Measurements from ENCODE around the gene KRTAP10-8. TPM values are rescaled to one million over a fixed set of nuclear protein-coding genes. Genes with fewer than 3 reads are reported as not detected.

KRTAP10-8 gene
- total and polyA plus RNA-seq, 2 experiments from 2014 or later, result not detected

GRCh38 chr21:44589586-44590305, 22.1 kb upstream of the KRTAP10-8 start:
- Histone ChIP-seq H3K4me3 (no peak overlapping the region), H3K9me2 (ENCODE audit: insufficient read depth) (no peaks in the 10 kb centered on the region), H4K20me1 (replicated peaks; ENCODE audit: insufficient read depth) (no peaks in the 10 kb centered on the region), H3K4me2 (no peak overlapping the region), H3K4me1 (ENCODE audit: insufficient read depth) (peaks cover 13% of the 10 kb centered on the region), H3K27me3 (ENCODE audit: insufficient read depth) (no peaks in the 10 kb centered on the region), H3K79me2 (replicated peaks; ENCODE audit: insufficient read depth) (no peaks in the 10 kb centered on the region), H3K36me3 (ENCODE audit: insufficient read depth) (no peaks in the 10 kb centered on the region), H3K27ac (ENCODE audit: low read depth) (no peak overlapping the region), H3F3A (replicated peaks; ENCODE audit: low read depth) (0 out of 2 replicates have a peak, but pooled peaks cover 4% of the 10 kb centered on the region), H2AFZ (no peak overlapping the region)
- no peak overlapping the region for H3K27ac Mint-ChIP-seq
- no peak for DNase-seq (ENCODE audit: low spot score)
- no peaks in the 10 kb centered on the region; the same call in 2 of the 3 replicates for H3K9me3 Mint-ChIP-seq
- H3K4me1 Mint-ChIP-seq, result peaks cover 14% of the 10 kb centered on the region
- H3K4me3 Mint-ChIP-seq, result no peak overlapping the region
- H3K36me3 Mint-ChIP-seq (ENCODE audit: low read depth), result no peaks in the 10 kb centered on the region; the same call in 2 of the 3 replicates
- TF ChIP-seq EZH2phosphoT487 (IDR thresholded peaks at IDR 0.05; ENCODE audit: unreplicated experiment), result no peak
- TF ChIP-seq JUNB (IDR thresholded peaks at IDR 0.05; ENCODE audit: unreplicated experiment), result no peak
- TF ChIP-seq ZNF462 (CRISPR knock-in tag; IDR thresholded peaks at IDR 0.05), result no peak
- no peak for TF ChIP-seq ETS1 (IDR thresholded peaks at IDR 0.05)
- no peak for TF ChIP-seq CTCF (conservative IDR thresholded peaks at IDR 0.05; ENCODE audit: low read depth in 2 of 2)
- no peak for TF ChIP-seq POLR2AphosphoS5 (IDR thresholded peaks at IDR 0.05; ENCODE audit: low read depth)
- no peak for TF ChIP-seq NANOG (IDR thresholded peaks at IDR 0.05; ENCODE audit: borderline replicate concordance)
- TF ChIP-seq CREB1 (CRISPR knock-in tag; IDR thresholded peaks at IDR 0.05; ENCODE audit: low read depth), result no peak
- ATAC-seq, result no peak
- H3K27me3 Mint-ChIP-seq (ENCODE audit: insufficient read depth, low read depth, poor library complexity), result peaks cover 7% of the 10 kb centered on the region
